HepG2 (cell line): ENCODE measurements around the gene C14orf119. TPM values are rescaled to one million over a fixed set of nuclear protein-coding genes. Genes with fewer than 3 reads are reported as not detected.

ENCODE experiments used
- AHR ChIP-seq: IDR thresholded peaks from 2 replicates; pipeline ENCODE4 v1.6.1; 2018; ENCODE audit warnings: missing genetic modification reagents, missing compliant biosample characterization
- FOXA1 ChIP-seq, 2 experiments: fragments of 450-650 bp in 1 of 2; sonication (generic) in 1 of 2; formaldehyde crosslinking in 1 of 2; IDR thresholded peaks; 2 replicates each; pipeline versions ENCODE4 v1.4.0 to v1.6.1; 2016 to 2020; ENCODE audit warnings: missing genetic modification reagents in 1 of 2
- JDP2 ChIP-seq: sonication (generic); formaldehyde crosslinking; IDR thresholded peaks from 2 replicates; pipeline ENCODE4 v1.8.1; 2022; ENCODE audit warnings: missing genetic modification reagents, borderline replicate concordance
- KDM4B ChIP-seq: sonication (generic); formaldehyde crosslinking; IDR thresholded peaks from 2 replicates; pipeline ENCODE4 v1.4.0; 2020; ENCODE audit warnings: missing genetic modification reagents
- PITX1 ChIP-seq: sonication (generic); formaldehyde crosslinking; IDR thresholded peaks from 2 replicates; pipeline ENCODE4 v1.5.1; 2020; ENCODE audit warnings: mild to moderate bottlenecking, missing genetic modification reagents
- POLR2G ChIP-seq: fragments of 200-400 bp; formaldehyde crosslinking; IDR thresholded peaks from 2 replicates; pipeline ENCODE4 v1.6.1; 2018; ENCODE audit warnings: mild to moderate bottlenecking, low read depth, low read length, moderate library complexity
- SMAD9 ChIP-seq: sonication (generic); formaldehyde crosslinking; IDR thresholded peaks from 2 replicates; pipeline ENCODE4 v1.5.1; 2020; ENCODE audit warnings: mild to moderate bottlenecking, missing genetic modification reagents
- ZEB1 ChIP-seq: IDR thresholded peaks from 2 replicates; pipeline ENCODE4 v1.6.1; 2012; ENCODE audit warnings: mild to moderate bottlenecking, low read depth, inconsistent platforms; ENCODE audit not compliant: insufficient replicate concordance
- ZNF142 ChIP-seq: sonication (generic); formaldehyde crosslinking; IDR thresholded peaks from 2 replicates; pipeline ENCODE4 v1.4.0; 2020; ENCODE audit warnings: missing genetic modification reagents
- ZNF572 ChIP-seq: sonication (generic); formaldehyde crosslinking; IDR thresholded peaks from 2 replicates; pipeline ENCODE4 v1.5.1; 2020; ENCODE audit warnings: mild to moderate bottlenecking, missing genetic modification reagents
- ZNF768 ChIP-seq: sonication (generic); formaldehyde crosslinking; IDR thresholded peaks from 2 replicates; pipeline ENCODE4 v1.4.0; 2020; ENCODE audit warnings: missing genetic modification reagents
- polyA plus RNA-seq, 8 experiments: library from polyadenylated mRNA; depleted of rRNA in 3 of 8; stranded (reverse) in 7 of 8; unstranded in 1 of 8; fragments of >200 nt; fragmentation: Illumina TruSeq in 4 of 8; extraction: Trizol in 4 of 8; gene quantifications; 2 replicates each; pipeline versions ENCODE4 v1.2.1 to v1.2.3, GENCODE V29; 2011 to 2016; ENCODE audit warnings: low read depth in 4 of 8, missing spikeins in 1 of 8, mixed read lengths in 1 of 8; ENCODE audit not compliant: insufficient read depth in 1 of 8
- total RNA-seq, 5 experiments: library from RNA; depleted of rRNA; stranded (reverse); fragments of >200 nt; fragmentation: Illumina TruSeq; extraction: Trizol; gene quantifications; 2 replicates each; pipeline ENCODE4 v1.2.3, GENCODE V29; 2016; ENCODE audit warnings: low read depth in 1 of 5
- TF ChIP-seq, protein P1 (sequence below): sonication (generic); formaldehyde crosslinking; conservative IDR thresholded peaks from 2 replicates; pipeline ENCODE4 v1.4.0; 2020; ENCODE audit warnings: missing genetic modification reagents
- TF ChIP-seq, protein P2 (sequence below): fragments of 450-650 bp; IDR thresholded peaks from 2 replicates; pipeline ENCODE4 v1.6.1; 2017
- TF ChIP-seq, protein P3 (sequence below): sonication (generic); formaldehyde crosslinking; IDR thresholded peaks from 2 replicates; pipeline ENCODE4 v1.5.1; 2020; ENCODE audit warnings: mild to moderate bottlenecking, missing genetic modification reagents, moderate library complexity

C14orf119 gene
- total and polyA plus RNA-seq, 2 of the 13 experiments (the other 11 are each of a cell fraction or from before 2014, with no cell fraction given), result 117 to 206 TPM

GRCh38 chr14:23120541-23121251 lies 25.4 kb downstream of the C14orf119 start (continued):
- TF ChIP-seq, protein P1, sequence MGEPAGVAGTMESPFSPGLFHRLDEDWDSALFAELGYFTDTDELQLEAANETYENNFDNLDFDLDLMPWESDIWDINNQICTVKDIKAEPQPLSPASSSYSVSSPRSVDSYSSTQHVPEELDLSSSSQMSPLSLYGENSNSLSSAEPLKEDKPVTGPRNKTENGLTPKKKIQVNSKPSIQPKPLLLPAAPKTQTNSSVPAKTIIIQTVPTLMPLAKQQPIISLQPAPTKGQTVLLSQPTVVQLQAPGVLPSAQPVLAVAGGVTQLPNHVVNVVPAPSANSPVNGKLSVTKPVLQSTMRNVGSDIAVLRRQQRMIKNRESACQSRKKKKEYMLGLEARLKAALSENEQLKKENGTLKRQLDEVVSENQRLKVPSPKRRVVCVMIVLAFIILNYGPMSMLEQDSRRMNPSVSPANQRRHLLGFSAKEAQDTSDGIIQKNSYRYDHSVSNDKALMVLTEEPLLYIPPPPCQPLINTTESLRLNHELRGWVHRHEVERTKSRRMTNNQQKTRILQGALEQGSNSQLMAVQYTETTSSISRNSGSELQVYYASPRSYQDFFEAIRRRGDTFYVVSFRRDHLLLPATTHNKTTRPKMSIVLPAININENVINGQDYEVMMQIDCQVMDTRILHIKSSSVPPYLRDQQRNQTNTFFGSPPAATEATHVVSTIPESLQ (CRISPR knock-in tag), result 0 out of 2 replicates have a peak, but pooled peaks have one; percentile 86
- TF ChIP-seq JDP2 (CRISPR knock-in tag) (no peak), ZNF572 (CRISPR knock-in tag) (peak; percentile 95; the same call in 1 of the 2 replicates), PITX1 (CRISPR knock-in tag) (peak; percentile 75; the same call in 1 of the 2 replicates), ZNF768 (peak; percentile 82), FOXA1 (IDR thresholded peaks at IDR 0.05) (no peak), FOXA1 (CRISPR knock-in tag; IDR thresholded peaks at IDR 0.05) (peak; percentile 72), KDM4B (peak; percentile 82; the same call in 1 of the 2 replicates), ZNF142 (CRISPR knock-in tag) (no peak), ZEB1 (peak; percentile 29), SMAD9 (CRISPR knock-in tag) (no peak), POLR2G (no peak), AHR (CRISPR knock-in tag) (peak; percentile 92)
- TF ChIP-seq, protein P2, sequence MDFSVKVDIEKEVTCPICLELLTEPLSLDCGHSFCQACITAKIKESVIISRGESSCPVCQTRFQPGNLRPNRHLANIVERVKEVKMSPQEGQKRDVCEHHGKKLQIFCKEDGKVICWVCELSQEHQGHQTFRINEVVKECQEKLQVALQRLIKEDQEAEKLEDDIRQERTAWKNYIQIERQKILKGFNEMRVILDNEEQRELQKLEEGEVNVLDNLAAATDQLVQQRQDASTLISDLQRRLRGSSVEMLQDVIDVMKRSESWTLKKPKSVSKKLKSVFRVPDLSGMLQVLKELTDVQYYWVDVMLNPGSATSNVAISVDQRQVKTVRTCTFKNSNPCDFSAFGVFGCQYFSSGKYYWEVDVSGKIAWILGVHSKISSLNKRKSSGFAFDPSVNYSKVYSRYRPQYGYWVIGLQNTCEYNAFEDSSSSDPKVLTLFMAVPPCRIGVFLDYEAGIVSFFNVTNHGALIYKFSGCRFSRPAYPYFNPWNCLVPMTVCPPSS, result no peak
- TF ChIP-seq, protein P3, sequence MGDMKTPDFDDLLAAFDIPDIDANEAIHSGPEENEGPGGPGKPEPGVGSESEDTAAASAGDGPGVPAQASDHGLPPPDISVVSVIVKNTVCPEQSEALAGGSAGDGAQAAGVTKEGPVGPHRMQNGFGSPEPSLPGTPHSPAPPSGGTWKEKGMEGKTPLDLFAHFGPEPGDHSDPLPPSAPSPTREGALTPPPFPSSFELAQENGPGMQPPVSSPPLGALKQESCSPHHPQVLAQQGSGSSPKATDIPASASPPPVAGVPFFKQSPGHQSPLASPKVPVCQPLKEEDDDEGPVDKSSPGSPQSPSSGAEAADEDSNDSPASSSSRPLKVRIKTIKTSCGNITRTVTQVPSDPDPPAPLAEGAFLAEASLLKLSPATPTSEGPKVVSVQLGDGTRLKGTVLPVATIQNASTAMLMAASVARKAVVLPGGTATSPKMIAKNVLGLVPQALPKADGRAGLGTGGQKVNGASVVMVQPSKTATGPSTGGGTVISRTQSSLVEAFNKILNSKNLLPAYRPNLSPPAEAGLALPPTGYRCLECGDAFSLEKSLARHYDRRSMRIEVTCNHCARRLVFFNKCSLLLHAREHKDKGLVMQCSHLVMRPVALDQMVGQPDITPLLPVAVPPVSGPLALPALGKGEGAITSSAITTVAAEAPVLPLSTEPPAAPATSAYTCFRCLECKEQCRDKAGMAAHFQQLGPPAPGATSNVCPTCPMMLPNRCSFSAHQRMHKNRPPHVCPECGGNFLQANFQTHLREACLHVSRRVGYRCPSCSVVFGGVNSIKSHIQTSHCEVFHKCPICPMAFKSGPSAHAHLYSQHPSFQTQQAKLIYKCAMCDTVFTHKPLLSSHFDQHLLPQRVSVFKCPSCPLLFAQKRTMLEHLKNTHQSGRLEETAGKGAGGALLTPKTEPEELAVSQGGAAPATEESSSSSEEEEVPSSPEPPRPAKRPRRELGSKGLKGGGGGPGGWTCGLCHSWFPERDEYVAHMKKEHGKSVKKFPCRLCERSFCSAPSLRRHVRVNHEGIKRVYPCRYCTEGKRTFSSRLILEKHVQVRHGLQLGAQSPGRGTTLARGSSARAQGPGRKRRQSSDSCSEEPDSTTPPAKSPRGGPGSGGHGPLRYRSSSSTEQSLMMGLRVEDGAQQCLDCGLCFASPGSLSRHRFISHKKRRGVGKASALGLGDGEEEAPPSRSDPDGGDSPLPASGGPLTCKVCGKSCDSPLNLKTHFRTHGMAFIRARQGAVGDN, result peak; percentile 75
